ENCODE results near the gene RBMS3.

Gene RBMS3

GRCh38 chr3:29759411-29760225 is 478.7 kb downstream of the RBMS3 start:
- DNase-seq (ENCODE audit: insufficient read length, low spot score) (no peak), FAIRE-seq (no peak)
- no peak for TF ChIP-seq CTCF (IDR thresholded peaks at IDR 0.05; ENCODE audit: insufficient read depth, missing control alignments)

- no peak for TF ChIP-seq CTCF (IDR thresholded peaks at IDR 0.05; ENCODE audit: insufficient read depth, missing control alignments)
- FAIRE-seq (no peak), DNase-seq (ENCODE audit: insufficient read length, low spot score) (no peak)
Measured at GRCh38 chr3:29760226-29760685, 479.4 kb downstream of the RBMS3 start.

GRCh38 chr3:29761517-29761916 is 480.6 kb downstream of the RBMS3 start:
- no peak for TF ChIP-seq CTCF (IDR thresholded peaks at IDR 0.05; ENCODE audit: insufficient read depth, missing control alignments)
- DNase-seq (ENCODE audit: insufficient read length, low spot score) (no peak), FAIRE-seq (no peak)

GRCh38 chr3:29763115-29763514 is 482.2 kb downstream of the RBMS3 start:
- no peak for TF ChIP-seq CTCF (IDR thresholded peaks at IDR 0.05; ENCODE audit: insufficient read depth, missing control alignments)
- DNase-seq (ENCODE audit: insufficient read length, low spot score), result no peak

GRCh38 chr3:29764041-29764440 is 483.2 kb downstream of the RBMS3 start:
- no peak for TF ChIP-seq CTCF (IDR thresholded peaks at IDR 0.05; ENCODE audit: insufficient read depth, missing control alignments)

More at GRCh38 chr3:29763115-29763514, 482.2 kb downstream of the RBMS3 start:
- FAIRE-seq, result no peak

GRCh38 chr3:29764603-29765254 is 483.9 kb downstream of the RBMS3 start:
- DNase-seq (ENCODE audit: insufficient read length, low spot score), result no peak
- peak; percentile 89 for TF ChIP-seq CTCF (IDR thresholded peaks at IDR 0.05; ENCODE audit: insufficient read depth, missing control alignments)
- peak; percentile 29 for FAIRE-seq

More at GRCh38 chr3:29764041-29764440, 483.2 kb downstream of the RBMS3 start:
- DNase-seq (ENCODE audit: insufficient read length, low spot score), result no peak
- FAIRE-seq, result peak; percentile 91

- no peak for FAIRE-seq
- no peak for DNase-seq (ENCODE audit: insufficient read length, low spot score)
- TF ChIP-seq CTCF (IDR thresholded peaks at IDR 0.05; ENCODE audit: insufficient read depth, missing control alignments), result no peak
Measured at GRCh38 chr3:29771602-29772001, 490.7 kb downstream of the RBMS3 start.
